ENCODE measurements around the gene GPC5. TPM values are rescaled to one million over a fixed set of nuclear protein-coding genes. Genes with fewer than 3 reads are reported as not detected.

The GPC5 gene
- total RNA-seq, 1 donor from 2014 or later, result 0.07 TPM

GRCh38 chr13:91719033-91719432 lies 320.6 kb downstream of the GPC5 start:
- peaks cover 2% of the 10 kb centered on the region for H3K27me3 Mint-ChIP-seq (ENCODE audit: insufficient read depth, low read depth)
- H3K36me3 Mint-ChIP-seq, result no peaks in the 10 kb centered on the region
- no peak for TF ChIP-seq EZH2 (IDR thresholded peaks at IDR 0.05)
- no peak for TF ChIP-seq CTCF (IDR thresholded peaks at IDR 0.05)
- no peak for TF ChIP-seq EZH2phosphoT487 (IDR thresholded peaks at IDR 0.05)
- no peaks in the 10 kb centered on the region for H3K9me3 Mint-ChIP-seq
- no peak overlapping the region for H3K4me3 ChIP-seq
- H3K4me1 ChIP-seq, result no peaks in the 10 kb centered on the region
- no peak overlapping the region for H2AFZ ChIP-seq (replicated peaks)
- no peak overlapping the region for H3K4me3 Mint-ChIP-seq
- H3K9ac ChIP-seq, result no peak overlapping the region
- no peak overlapping the region for H3K27ac ChIP-seq
- no peaks in the 10 kb centered on the region for H3K27me3 ChIP-seq
- H3K36me3 ChIP-seq, result no peaks in the 10 kb centered on the region
- DNase-seq (ENCODE audit: low spot score), result no peak
- H3F3A ChIP-seq (ENCODE audit: low read depth), result no peaks in the 10 kb centered on the region
- no peak overlapping the region for H3K27ac Mint-ChIP-seq
- H3K9me3 ChIP-seq (ENCODE audit: low read depth), result no peaks in the 10 kb centered on the region
- no peaks in the 10 kb centered on the region for H4K20me1 ChIP-seq (ENCODE audit: low read depth)
- H3K79me2 ChIP-seq (ENCODE audit: low read depth), result no peaks in the 10 kb centered on the region
- H3K4me1 Mint-ChIP-seq, result peaks cover 8% of the 10 kb centered on the region
- no peak overlapping the region for H3K4me2 ChIP-seq

GRCh38 chr13:91721413-91721812 lies 323.0 kb downstream of the GPC5 start:
- Histone ChIP-seq H3K9me3 (ENCODE audit: low read depth) (no peaks in the 10 kb centered on the region), H3K9ac (no peak overlapping the region), H3K79me2 (ENCODE audit: low read depth) (no peaks in the 10 kb centered on the region), H3K27ac (no peak overlapping the region), H4K20me1 (ENCODE audit: low read depth) (no peaks in the 10 kb centered on the region), H3K36me3 (no peaks in the 10 kb centered on the region), H2AFZ (replicated peaks) (no peak overlapping the region), H3K27me3 (no peaks in the 10 kb centered on the region), H3F3A (ENCODE audit: low read depth) (no peaks in the 10 kb centered on the region), H3K4me2 (no peak overlapping the region), H3K4me1 (no peaks in the 10 kb centered on the region), H3K4me3 (no peak overlapping the region)
- no peak for DNase-seq (ENCODE audit: low spot score)
- Mint-ChIP-seq H3K9me3 (no peaks in the 10 kb centered on the region), H3K4me1 (no peaks in the 10 kb centered on the region), H3K36me3 (no peaks in the 10 kb centered on the region), H3K4me3 (no peak overlapping the region), H3K27me3 (ENCODE audit: insufficient read depth, low read depth) (peaks cover 2% of the 10 kb centered on the region), H3K27ac (no peak overlapping the region)
- TF ChIP-seq EZH2 (IDR thresholded peaks at IDR 0.05) (no peak), EZH2phosphoT487 (IDR thresholded peaks at IDR 0.05) (no peak), CTCF (IDR thresholded peaks at IDR 0.05) (no peak)

GRCh38 chr13:91722267-91722884 lies 324.0 kb downstream of the GPC5 start:
- Mint-ChIP-seq H3K36me3 (no peaks in the 10 kb centered on the region), H3K4me3 (no peak overlapping the region), H3K9me3 (no peaks in the 10 kb centered on the region), H3K27ac (no peak overlapping the region), H3K4me1 (no peaks in the 10 kb centered on the region), H3K27me3 (ENCODE audit: insufficient read depth, low read depth) (peaks cover 2% of the 10 kb centered on the region)
- Histone ChIP-seq H3K9ac (no peak overlapping the region), H3K27ac (no peak overlapping the region), H3K4me1 (no peaks in the 10 kb centered on the region), H3F3A (ENCODE audit: low read depth) (no peaks in the 10 kb centered on the region), H2AFZ (replicated peaks) (peak overlapping the region; percentile 37), H3K79me2 (ENCODE audit: low read depth) (no peaks in the 10 kb centered on the region), H3K4me2 (no peak overlapping the region), H3K4me3 (no peak overlapping the region), H3K27me3 (no peaks in the 10 kb centered on the region), H4K20me1 (ENCODE audit: low read depth) (no peaks in the 10 kb centered on the region), H3K36me3 (no peaks in the 10 kb centered on the region), H3K9me3 (ENCODE audit: low read depth) (no peaks in the 10 kb centered on the region)
- TF ChIP-seq CTCF (IDR thresholded peaks at IDR 0.05), result peak; percentile 78
- TF ChIP-seq EZH2phosphoT487 (IDR thresholded peaks at IDR 0.05), result no peak
- DNase-seq (ENCODE audit: low spot score), result peak; percentile 36
